ENCODE data around the gene RNU6-8.

DNA sequence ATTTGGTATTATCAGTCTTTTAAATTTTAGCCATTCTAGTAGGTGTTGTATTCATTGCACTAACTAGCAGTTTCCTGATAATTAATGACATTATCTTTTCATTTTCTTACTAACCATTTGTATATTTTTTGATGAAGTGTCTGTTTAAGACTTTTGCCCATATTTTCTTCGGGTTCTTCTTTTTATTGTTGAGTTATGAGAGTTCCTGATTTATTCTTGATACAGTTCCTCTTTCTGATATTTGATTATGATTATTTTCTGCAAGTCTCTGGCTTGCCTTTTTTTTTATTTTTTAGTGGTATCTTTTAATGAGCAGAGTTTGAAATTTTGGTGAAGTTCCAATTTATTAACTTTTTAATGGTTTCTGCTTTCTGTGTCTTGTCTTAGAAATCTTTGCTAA lies 7.4 kb downstream of the RNU6-8 start:
- no peak for TF ChIP-seq CTCF (IDR thresholded peaks at IDR 0.05)
- no peak for TF ChIP-seq EZH2 (IDR thresholded peaks at IDR 0.05; ENCODE audit: borderline replicate concordance, insufficient read depth, low read depth, low read length, poor library complexity, severe bottlenecking)
